HL-60 (cell line): ENCODE measurements around the gene CCDC69.

Source experiments
- CTCF ChIP-seq: IDR thresholded peaks from one replicate; pipeline ENCODE4 v1.5.1; 2011; ENCODE audit warnings: low read length, control low read depth, inconsistent platforms; ENCODE audit not compliant: insufficient read depth
- GABPA ChIP-seq: IDR thresholded peaks from 2 replicates; pipeline ENCODE4 v1.6.1; 2012; ENCODE audit warnings: low read depth
- POLR2AphosphoS5 ChIP-seq: IDR thresholded peaks from 2 replicates; pipeline ENCODE4 v1.6.1; 2012; ENCODE audit warnings: low read depth
- SPI1 ChIP-seq: IDR thresholded peaks from 2 replicates; pipeline ENCODE4 v1.6.1; 2012; ENCODE audit warnings: low read depth, mild to moderate bottlenecking, borderline replicate concordance
- TF ChIP-seq, protein P1 (sequence below): IDR thresholded peaks from 2 replicates; pipeline ENCODE4 v1.6.1; 2012; ENCODE audit warnings: low read depth; ENCODE audit not compliant: insufficient replicate concordance

DNA sequence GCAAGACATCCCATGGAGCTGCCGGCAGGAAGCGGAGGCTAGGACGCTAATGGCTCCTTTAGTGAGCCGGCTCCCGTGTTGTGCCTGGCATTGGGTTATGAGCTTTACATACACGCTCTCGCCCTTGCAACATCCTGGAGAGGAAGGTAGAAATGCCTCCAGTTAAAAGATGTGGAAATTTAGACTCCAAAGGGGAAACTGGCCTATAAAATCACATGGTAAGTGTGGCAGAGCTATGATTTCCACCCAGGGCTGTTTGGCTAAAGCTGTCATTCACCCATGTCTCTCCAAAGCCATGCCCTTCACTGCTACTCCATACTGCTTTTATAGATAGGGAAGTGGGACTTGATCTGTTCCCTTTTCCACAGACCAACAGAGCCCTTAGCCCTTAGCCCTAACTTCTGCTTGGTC is 34.3 kb upstream of the CCDC69 start:
- no peak for TF ChIP-seq CTCF
- no peak for TF ChIP-seq POLR2AphosphoS5
- TF ChIP-seq, protein P1, sequence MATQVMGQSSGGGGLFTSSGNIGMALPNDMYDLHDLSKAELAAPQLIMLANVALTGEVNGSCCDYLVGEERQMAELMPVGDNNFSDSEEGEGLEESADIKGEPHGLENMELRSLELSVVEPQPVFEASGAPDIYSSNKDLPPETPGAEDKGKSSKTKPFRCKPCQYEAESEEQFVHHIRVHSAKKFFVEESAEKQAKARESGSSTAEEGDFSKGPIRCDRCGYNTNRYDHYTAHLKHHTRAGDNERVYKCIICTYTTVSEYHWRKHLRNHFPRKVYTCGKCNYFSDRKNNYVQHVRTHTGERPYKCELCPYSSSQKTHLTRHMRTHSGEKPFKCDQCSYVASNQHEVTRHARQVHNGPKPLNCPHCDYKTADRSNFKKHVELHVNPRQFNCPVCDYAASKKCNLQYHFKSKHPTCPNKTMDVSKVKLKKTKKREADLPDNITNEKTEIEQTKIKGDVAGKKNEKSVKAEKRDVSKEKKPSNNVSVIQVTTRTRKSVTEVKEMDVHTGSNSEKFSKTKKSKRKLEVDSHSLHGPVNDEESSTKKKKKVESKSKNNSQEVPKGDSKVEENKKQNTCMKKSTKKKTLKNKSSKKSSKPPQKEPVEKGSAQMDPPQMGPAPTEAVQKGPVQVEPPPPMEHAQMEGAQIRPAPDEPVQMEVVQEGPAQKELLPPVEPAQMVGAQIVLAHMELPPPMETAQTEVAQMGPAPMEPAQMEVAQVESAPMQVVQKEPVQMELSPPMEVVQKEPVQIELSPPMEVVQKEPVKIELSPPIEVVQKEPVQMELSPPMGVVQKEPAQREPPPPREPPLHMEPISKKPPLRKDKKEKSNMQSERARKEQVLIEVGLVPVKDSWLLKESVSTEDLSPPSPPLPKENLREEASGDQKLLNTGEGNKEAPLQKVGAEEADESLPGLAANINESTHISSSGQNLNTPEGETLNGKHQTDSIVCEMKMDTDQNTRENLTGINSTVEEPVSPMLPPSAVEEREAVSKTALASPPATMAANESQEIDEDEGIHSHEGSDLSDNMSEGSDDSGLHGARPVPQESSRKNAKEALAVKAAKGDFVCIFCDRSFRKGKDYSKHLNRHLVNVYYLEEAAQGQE: no peak
- no peak for TF ChIP-seq GABPA
- TF ChIP-seq SPI1: peak; percentile 91
